Endothelial cell of umbilical vein (primary cell): ENCODE data around the gene MALT1. TPM values are rescaled to one million over a fixed set of nuclear protein-coding genes. Genes with fewer than 3 reads are reported as not detected.
A peak's percentile ranks its signal among the peaks of the same experiment; 100 is the strongest.

Source experiments
- BruUV-seq: library from RNA; stranded (reverse); fragments of 400-500 nt; replicated peaks from 2 replicates; lab custom pipeline; 2021; lab: Mats Ljungman, UMichigan
- CTCF ChIA-PET: fragments of 300-600, 350-600 bp; sonication (Branson Sonifier 250); formaldehyde crosslinking; loops from one replicate; lab custom pipeline; 2021; ENCODE audit warnings: antibody characterized with exemption, inconsistent platforms; lab: Charles Lee
- POLR2A ChIA-PET: fragments of 300-600, 350-600 bp; sonication (Branson Sonifier 250); formaldehyde crosslinking; loops from one replicate; lab custom pipeline; 2021; ENCODE audit warnings: antibody characterized with exemption, inconsistent platforms; lab: Charles Lee
- DNase-seq: peaks from one replicate; pipeline ENCODE4 v3.0.0-alpha.2; 2011; ENCODE audit warnings: low read depth, low spot score
- FAIRE-seq: peaks from 2 replicates; lab custom pipeline; 2011; peaks lifted over from hg19 to GRCh38; lab: Jason Lieb, UNC
- H2AFZ ChIP-seq: 2 replicates; pipeline ENCODE4 v1.6.0; 2012; ENCODE audit warnings: low read depth, low read length, control low read depth, inconsistent platforms
- H3K27ac ChIP-seq: 2 replicates; pipeline ENCODE4 v1.5.1; 2011; ENCODE audit warnings: low read depth, mild to moderate bottlenecking, control low read depth, low read length, moderate library complexity; ENCODE audit not compliant: insufficient read depth
- H3K27me3 ChIP-seq, 2 experiments: 2 replicates each; pipeline versions ENCODE4 v1.6.0 to v1.6.1; 2011; ENCODE audit warnings: low read length in 2 of 2, mixed read lengths in 1 of 2; ENCODE audit not compliant: control insufficient read depth in 2 of 2, insufficient read depth in 2 of 2
- H3K36me3 ChIP-seq, 2 experiments: 2 replicates in 1 of 2; 3 replicates in 1 of 2; pipeline ENCODE4 v1.5.1; 2011; ENCODE audit warnings: low read length in 2 of 2, mild to moderate bottlenecking in 1 of 2, moderate library complexity in 1 of 2; ENCODE audit not compliant: control insufficient read depth in 2 of 2, insufficient read depth in 2 of 2; ENCODE audit errors: extremely low read depth in 1 of 2
- H3K4me1 ChIP-seq: 3 replicates; pipeline ENCODE4 v1.5.1; 2011; ENCODE audit warnings: mild to moderate bottlenecking, low read length; ENCODE audit not compliant: control insufficient read depth, insufficient read depth; ENCODE audit errors: extremely low read depth
- H3K4me2 ChIP-seq: 2 replicates; pipeline ENCODE4 v1.6.1; 2011; ENCODE audit warnings: low read length, control low read depth, mixed read lengths; ENCODE audit not compliant: insufficient read depth
- H3K4me3 ChIP-seq, 3 experiments: fragments of 200-600 bp in 1 of 3; sonication (generic), shearing (Covaris generic) in 1 of 3; replicated peaks in 1 of 3; 2 replicates each; pipeline ENCODE4 v1.5.1; 2011 to 2016; ENCODE audit warnings: control low read depth in 3 of 3, low read length in 3 of 3, mild to moderate bottlenecking in 2 of 3, inconsistent platforms in 1 of 3, low read depth in 1 of 3, moderate library complexity in 1 of 3; ENCODE audit not compliant: insufficient read depth in 1 of 3
- H3K79me2 ChIP-seq: 2 replicates; pipeline ENCODE4 v1.6.0; 2012; ENCODE audit warnings: low read length, inconsistent platforms; ENCODE audit not compliant: control insufficient read depth, insufficient read depth
- H3K9ac ChIP-seq: replicated peaks from 2 replicates; pipeline ENCODE3; 2011; ENCODE audit warnings: low read length, control low read depth; ENCODE audit not compliant: insufficient read depth; ENCODE audit errors: extremely low read depth
- H3K9me1 ChIP-seq: replicated peaks from 3 replicates; pipeline ENCODE4 v1.6.0; 2011; ENCODE audit warnings: mild to moderate bottlenecking, low read length; ENCODE audit not compliant: control insufficient read depth, insufficient read depth; ENCODE audit errors: extremely low read depth
- H3K9me3 ChIP-seq: replicated peaks from 2 replicates; pipeline ENCODE4 v1.5.1; 2012; ENCODE audit warnings: low read length, inconsistent platforms; ENCODE audit not compliant: control insufficient read depth, insufficient read depth
- H4K20me1 ChIP-seq: replicated peaks from 2 replicates; pipeline ENCODE3; 2011; ENCODE audit warnings: mild to moderate bottlenecking, low read length; ENCODE audit not compliant: control insufficient read depth, insufficient read depth; ENCODE audit errors: extremely low read depth
- EZH2 ChIP-seq: IDR thresholded peaks from 2 replicates; pipeline ENCODE4 v1.6.1; 2012; ENCODE audit warnings: borderline replicate concordance, low read depth, mild to moderate bottlenecking, moderate library complexity, low read length, inconsistent platforms; ENCODE audit not compliant: severe bottlenecking
- FOS ChIP-seq: IDR thresholded peaks from 2 replicates; pipeline ENCODE4 v1.6.1; 2011; ENCODE audit warnings: mild to moderate bottlenecking, low read length, moderate library complexity, borderline replicate concordance; ENCODE audit not compliant: insufficient read depth
- GATA2 ChIP-seq: IDR thresholded peaks from 2 replicates; pipeline ENCODE4 v1.7.0; 2011; ENCODE audit warnings: low read depth, mild to moderate bottlenecking, moderate library complexity, mixed read lengths, low read length; ENCODE audit not compliant: insufficient read length, insufficient read depth
- JUN ChIP-seq: IDR thresholded peaks from 2 replicates; pipeline ENCODE4 v1.6.1; 2011; ENCODE audit warnings: borderline replicate concordance, low read depth; ENCODE audit not compliant: insufficient read length, insufficient read depth
- MYC ChIP-seq: IDR thresholded peaks from one replicate; pipeline ENCODE4 v1.6.1; 2011; ENCODE audit warnings: mild to moderate bottlenecking, low read depth, low read length
- POLR2A ChIP-seq: IDR thresholded peaks from 2 replicates; pipeline ENCODE4 v1.6.1; 2012; ENCODE audit warnings: low read depth, mild to moderate bottlenecking, control low read depth, low read length
- POLR2AphosphoS5 ChIP-seq: IDR thresholded peaks from 2 replicates; pipeline ENCODE4 v1.6.1; 2012; ENCODE audit warnings: low read depth, mild to moderate bottlenecking, control low read depth, low read length, moderate library complexity; ENCODE audit not compliant: insufficient read depth
- dilution Hi-C: fragments of 300-500 bp; cut with MboI; formaldehyde crosslinking; loops from one replicate; pipeline ENCODE4 v1.15.0; 2019; ENCODE audit warnings: low sequenced_read_pairs; ENCODE audit not compliant: extremely low pct_ligation_motif_present
- intact Hi-C: fragments of 100-400 bp; cut with micrococcal nuclease; formaldehyde crosslinking; loops from one replicate; pipeline ENCODE4 v1.10.0; 2022
- polyA plus RNA-seq, 4 experiments: library from polyadenylated mRNA; depleted of rRNA in 3 of 4; stranded (reverse) in 3 of 4; unstranded in 1 of 4; fragments of >200 nt; gene quantifications; 2 replicates each; pipeline versions ENCODE4 v1.2.1 to v1.2.3, GENCODE V29; 2011 to 2012; ENCODE audit warnings: missing spikeins in 1 of 4
- total RNA-seq: library from RNA; stranded (reverse); gene quantifications from 2 replicates; pipeline ENCODE4 v1.2.3, GENCODE V29; 2021
- TF ChIP-seq, protein P1 (sequence below), 2 donors: IDR thresholded peaks; 1 replicate in 1 of 2; 2 replicates in 1 of 2; pipeline ENCODE4 v1.5.1; 2011; ENCODE audit warnings: low read length in 2 of 2, mild to moderate bottlenecking in 2 of 2, moderate library complexity in 2 of 2, control low read depth in 1 of 2, inconsistent platforms in 1 of 2, low read depth in 1 of 2; ENCODE audit not compliant: insufficient read depth in 1 of 2; ENCODE audit errors: extremely low read depth in 1 of 2
- TF ChIP-seq, protein P2 (sequence below): IDR thresholded peaks from 2 replicates; pipeline ENCODE4 v1.6.1; 2011; ENCODE audit not compliant: insufficient read depth, insufficient read length

Gene MALT1
- total and polyA plus RNA-seq, 2 donors (not counting 3 experiments of a cell fraction or from before 2014, with no cell fraction given) = 2.8 to 5.1 TPM

DNA sequence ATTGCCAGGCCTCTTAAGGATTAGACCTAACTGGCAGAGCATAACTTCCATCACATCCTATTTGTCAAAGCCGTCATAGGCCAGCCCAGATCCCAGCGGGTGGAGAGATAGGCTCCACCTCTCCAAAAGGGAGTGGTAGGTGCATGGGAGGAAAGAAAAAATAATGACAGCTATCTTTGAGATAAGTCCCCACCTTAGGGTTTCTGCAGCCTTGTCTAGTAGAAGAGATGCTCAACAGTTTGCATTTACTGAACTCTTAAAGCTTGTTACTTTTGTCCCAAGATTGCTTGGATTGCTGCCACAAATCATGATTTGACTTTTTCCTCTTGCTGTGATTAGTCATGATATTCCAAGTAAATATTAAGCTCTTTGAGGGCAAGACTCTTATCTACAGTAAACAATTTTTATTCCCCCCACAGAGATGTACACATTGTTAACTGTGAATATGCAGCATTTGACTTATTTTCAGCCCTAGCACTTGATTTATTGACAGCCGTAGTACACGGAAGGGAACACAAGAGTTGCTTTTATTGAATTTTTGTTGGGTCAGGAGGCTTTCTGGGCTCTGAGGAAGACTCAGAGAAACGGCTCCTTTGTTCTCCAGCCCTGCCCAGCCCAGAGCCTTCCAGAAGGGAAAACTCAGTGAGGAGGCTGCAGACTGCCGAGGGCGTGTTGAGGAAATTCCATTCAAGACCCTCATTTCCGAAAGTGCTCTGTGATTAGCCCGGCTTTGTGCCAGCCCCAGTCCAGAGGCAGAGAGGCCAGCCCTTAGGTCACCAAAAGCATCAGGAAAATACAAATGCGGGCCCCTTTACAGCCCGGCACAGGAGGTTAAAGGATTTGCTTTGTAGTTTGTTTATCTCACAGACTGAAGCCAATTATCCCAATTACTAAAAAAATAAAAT lies 118.0 kb downstream of the MALT1 start:
- no peaks in the 10 kb centered on the region for H3K9me3 ChIP-seq
- intact Hi-C loops (loop anchor here (1.0 kb wide), 7 partner anchors 75 to 207 kb away; partner anchors contain the start of genes MALT1 and ZNF532), dilution Hi-C loops (loop anchor here (25.0 kb wide), 1 partner anchor 273 kb away; no protein-coding TSS in a partner anchor)
- DNase-seq = peak; percentile 96
- H3K9me1 ChIP-seq = no peaks in the 10 kb centered on the region
- FAIRE-seq = peak; percentile 97
- no peaks in the 10 kb centered on the region for H3K79me2 ChIP-seq
- TF ChIP-seq FOS (peak; percentile 75), JUN (peak; percentile 46), GATA2 (peak; percentile 69), MYC (no peak), EZH2 (no peak), POLR2AphosphoS5 (peak; percentile 82), POLR2A (peak; percentile 20)
- TF ChIP-seq, protein P1, sequence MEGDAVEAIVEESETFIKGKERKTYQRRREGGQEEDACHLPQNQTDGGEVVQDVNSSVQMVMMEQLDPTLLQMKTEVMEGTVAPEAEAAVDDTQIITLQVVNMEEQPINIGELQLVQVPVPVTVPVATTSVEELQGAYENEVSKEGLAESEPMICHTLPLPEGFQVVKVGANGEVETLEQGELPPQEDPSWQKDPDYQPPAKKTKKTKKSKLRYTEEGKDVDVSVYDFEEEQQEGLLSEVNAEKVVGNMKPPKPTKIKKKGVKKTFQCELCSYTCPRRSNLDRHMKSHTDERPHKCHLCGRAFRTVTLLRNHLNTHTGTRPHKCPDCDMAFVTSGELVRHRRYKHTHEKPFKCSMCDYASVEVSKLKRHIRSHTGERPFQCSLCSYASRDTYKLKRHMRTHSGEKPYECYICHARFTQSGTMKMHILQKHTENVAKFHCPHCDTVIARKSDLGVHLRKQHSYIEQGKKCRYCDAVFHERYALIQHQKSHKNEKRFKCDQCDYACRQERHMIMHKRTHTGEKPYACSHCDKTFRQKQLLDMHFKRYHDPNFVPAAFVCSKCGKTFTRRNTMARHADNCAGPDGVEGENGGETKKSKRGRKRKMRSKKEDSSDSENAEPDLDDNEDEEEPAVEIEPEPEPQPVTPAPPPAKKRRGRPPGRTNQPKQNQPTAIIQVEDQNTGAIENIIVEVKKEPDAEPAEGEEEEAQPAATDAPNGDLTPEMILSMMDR (IDR thresholded peaks at IDR 0.05; ENCODE audit: extremely low read depth in 1 of 2, insufficient read depth in 1 of 2, low read depth in 1 of 2, low read length in 2 of 2) = no peak
- TF ChIP-seq, protein P2, sequence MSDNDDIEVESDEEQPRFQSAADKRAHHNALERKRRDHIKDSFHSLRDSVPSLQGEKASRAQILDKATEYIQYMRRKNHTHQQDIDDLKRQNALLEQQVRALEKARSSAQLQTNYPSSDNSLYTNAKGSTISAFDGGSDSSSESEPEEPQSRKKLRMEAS = no peak
- H3K9ac ChIP-seq = peak overlapping the region; percentile 82
- BruUV-seq = TSS peak; percentile 63
- H4K20me1 ChIP-seq = no peaks in the 10 kb centered on the region
- H3K4me2 ChIP-seq = peak overlapping the region; percentile 82
- ChIA-PET POLR2A (interaction anchor here (1.4 kb wide), 1 partner anchor 20 kb away, joined by 4 read pairs; no protein-coding TSS in a partner anchor), CTCF (interaction anchor here (0.9 to 2.2 kb wide), 9 partner anchors 9 to 295 kb away, joined by 3 to 14 read pairs (median 4); no protein-coding TSS in a partner anchor)
- no peaks in the 10 kb centered on the region for H3K36me3 ChIP-seq
- H3K27ac ChIP-seq = peak overlapping the region; percentile 98
- peaks cover 43% of the 10 kb centered on the region for H3K4me1 ChIP-seq
- peak overlapping the region in 1 of 3 experiments; percentile 5 for H3K4me3 ChIP-seq
- no peaks in the 10 kb centered on the region for H3K27me3 ChIP-seq
- H2AFZ ChIP-seq = peak overlapping the region; percentile 76
